GM23338 (cell line): ENCODE measurements around the gene ADGRV1. TPM values are rescaled to one million over a fixed set of nuclear protein-coding genes. Genes with fewer than 3 reads are reported as not detected.
A peak's percentile ranks its signal among the peaks of the same experiment; 100 is the strongest.
"Not testable (repeated sequence)": the region's sequence is repeated elsewhere in the genome, so short reads cannot be mapped to it uniquely, and the experiment has no call there.

Source experiments
- ATAC-seq: fragments of 200-7000 bp; cut with Tn5 transposase; 3 replicates; pipeline ENCODE4 v1.9.1; 2020
- DNase-seq: peaks from one replicate; pipeline ENCODE4 v3.0.0-alpha.2; 2015; ENCODE audit warnings: low spot score
- H2AFZ ChIP-seq: fragments of 200-600 bp; sonication (generic); 2 replicates; pipeline ENCODE4 v1.8.0; 2016; ENCODE audit warnings: antibody characterized with exemption, mild to moderate bottlenecking, moderate library complexity
- H3F3A ChIP-seq: fragments of 200-600 bp; sonication (generic); replicated peaks from 2 replicates; pipeline ENCODE4 v1.8.0; 2017; ENCODE audit warnings: antibody characterized with exemption, mixed run types, low read depth
- H3K27ac ChIP-seq: fragments of 200-600 bp; sonication (generic); 2 replicates; pipeline ENCODE4 v1.6.1; 2016; ENCODE audit warnings: low read depth
- H3K27me3 ChIP-seq: fragments of 200-600 bp; sonication (generic); 2 replicates; pipeline ENCODE4 v1.8.0; 2016; ENCODE audit warnings: mild to moderate bottlenecking, mixed run types, moderate library complexity; ENCODE audit not compliant: insufficient read depth
- H3K36me3 ChIP-seq: fragments of 200-600 bp; sonication (generic); 2 replicates; pipeline ENCODE4 v1.8.0; 2016; ENCODE audit warnings: mild to moderate bottlenecking; ENCODE audit not compliant: insufficient read depth
- H3K4me1 ChIP-seq: fragments of 200-600 bp; sonication (generic); 2 replicates; pipeline ENCODE4 v1.8.0; 2016; ENCODE audit warnings: mild to moderate bottlenecking, moderate library complexity; ENCODE audit not compliant: insufficient read depth
- H3K4me2 ChIP-seq: fragments of 200-600 bp; sonication (generic); 2 replicates; pipeline ENCODE4 v1.7.1; 2017; ENCODE audit warnings: mixed run types
- H3K4me3 ChIP-seq: fragments of 200-600 bp; sonication (generic); 2 replicates; pipeline ENCODE4 v1.6.1; 2016; ENCODE audit warnings: mixed run types
- H3K79me2 ChIP-seq: fragments of 200-600 bp; sonication (generic); replicated peaks from 2 replicates; pipeline ENCODE4 v1.8.0; 2017; ENCODE audit warnings: mild to moderate bottlenecking; ENCODE audit not compliant: insufficient read depth
- H3K9me2 ChIP-seq: fragments of 200-600 bp; sonication (generic); 2 replicates; pipeline ENCODE4 v1.8.0; 2017; ENCODE audit not compliant: insufficient read depth
- H4K20me1 ChIP-seq: fragments of 200-600 bp; sonication (generic); replicated peaks from 2 replicates; pipeline ENCODE4 v1.8.0; 2017; ENCODE audit warnings: mild to moderate bottlenecking; ENCODE audit not compliant: insufficient read depth
- H3K27ac Mint-ChIP-seq: 2 replicates; pipeline ENCODE4 v1.8.0; 2020; ENCODE audit warnings: inconsistent platforms, mild to moderate bottlenecking, moderate library complexity, mixed read lengths
- H3K27me3 Mint-ChIP-seq: 3 replicates; pipeline ENCODE4 v1.8.0; 2022; ENCODE audit warnings: low read depth, mild to moderate bottlenecking, moderate library complexity, mixed read lengths, inconsistent platforms; ENCODE audit not compliant: insufficient read depth, poor library complexity
- H3K36me3 Mint-ChIP-seq: 3 replicates; pipeline ENCODE4 v1.8.0; 2021; ENCODE audit warnings: low read depth, mild to moderate bottlenecking, inconsistent platforms, moderate library complexity, mixed read lengths
- H3K4me1 Mint-ChIP-seq: 3 replicates; pipeline ENCODE4 v1.8.0; 2020; ENCODE audit warnings: mild to moderate bottlenecking, inconsistent platforms, mixed read lengths
- H3K4me3 Mint-ChIP-seq: 3 replicates; pipeline ENCODE4 v1.8.0; 2021; ENCODE audit warnings: moderate library complexity, mild to moderate bottlenecking, inconsistent platforms, mixed read lengths
- H3K9me3 Mint-ChIP-seq: 3 replicates; pipeline ENCODE4 v1.8.0; 2020; ENCODE audit warnings: moderate library complexity, mild to moderate bottlenecking, inconsistent platforms, mixed read lengths
- ZNF462 ChIP-seq: fragments of 250-450 bp; sonication (Bioruptor Pico); IDR thresholded peaks from 2 replicates; pipeline ENCODE4 v1.5.0; 2020; ENCODE audit warnings: mild to moderate bottlenecking, moderate library complexity
- polyA plus RNA-seq: library from polyadenylated mRNA; unstranded; fragments of >200 nt; fragmentation: Nextera tagmentation; extraction: Ambion mirVana; gene quantifications from 2 replicates; pipeline ENCODE4 v1.2.1, GENCODE V29; 2016
- total RNA-seq: library from RNA; depleted of rRNA; stranded (reverse); fragments of >200 nt; shearing (Covaris generic); gene quantifications from 2 replicates; pipeline ENCODE4 v1.2.3, GENCODE V29; 2014
- TF ChIP-seq, protein P1 (sequence below): IDR thresholded peaks from one replicate; pipeline ENCODE4 v1.6.1; 2018; ENCODE audit warnings: antibody characterized with exemption; ENCODE audit not compliant: unreplicated experiment

The ADGRV1 gene
- total and polyA plus RNA-seq, 2 experiments from 2014 or later: 46.1 to 149 TPM

DNA sequence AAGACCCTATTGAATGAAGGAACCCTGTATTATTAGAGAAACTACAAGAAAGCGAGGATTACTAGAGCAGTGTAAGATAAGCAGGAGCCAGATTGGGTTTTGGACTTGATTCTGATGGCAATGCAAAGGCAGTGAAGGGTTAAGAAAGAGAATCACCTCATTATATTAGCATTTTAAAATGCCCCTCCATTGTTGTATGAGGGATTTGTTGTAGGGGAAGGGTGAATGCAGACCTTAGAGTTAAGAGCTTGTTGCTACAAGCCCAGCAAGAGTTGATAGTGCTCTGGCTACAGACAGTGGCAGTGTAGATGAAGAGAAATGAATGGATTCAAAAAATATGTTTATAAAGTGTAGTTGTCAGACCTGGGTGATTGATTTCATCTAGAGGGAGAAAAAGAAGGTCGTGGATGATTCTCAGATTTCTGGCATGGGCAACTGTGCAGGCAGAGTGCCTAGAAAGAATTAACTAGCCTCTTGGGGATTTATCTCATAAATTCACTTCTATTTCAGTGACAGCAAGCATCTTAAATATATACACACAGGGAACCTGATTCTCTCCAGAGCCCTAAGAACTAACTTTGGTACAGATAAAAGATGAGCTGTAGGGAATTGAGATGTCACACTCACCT, 479.7 kb downstream of the ADGRV1 start:
- no peak overlapping the region for H2AFZ ChIP-seq
- Mint-ChIP-seq H3K36me3 (peaks cover 11% of the 10 kb centered on the region; the same call in 2 of the 3 replicates), H3K4me3 (peak overlapping the region; percentile 40), H3K4me1 (peaks cover 28% of the 10 kb centered on the region), H3K9me3 (no peaks in the 10 kb centered on the region; the same call in 2 of the 3 replicates), H3K27me3 (no peaks in the 10 kb centered on the region), H3K27ac (peak overlapping the region; percentile 90)
- peaks cover 18% of the 10 kb centered on the region for H3K4me1 ChIP-seq
- H3K4me3 ChIP-seq: peak overlapping the region; percentile 14; the same call in 1 of the 2 replicates
- DNase-seq (peak; percentile 57), ATAC-seq (peak; percentile 94)
- H3K9me2 ChIP-seq: no peaks in the 10 kb centered on the region
- H3K79me2 ChIP-seq: no peaks in the 10 kb centered on the region
- peaks cover 7% of the 10 kb centered on the region; the same call in 1 of the 2 replicates for H3K36me3 ChIP-seq
- H3K27me3 ChIP-seq: no peaks in the 10 kb centered on the region
- peak; percentile 25; the same call in 1 of the 2 replicates for TF ChIP-seq ZNF462 (CRISPR knock-in tag)
- TF ChIP-seq, protein P1, sequence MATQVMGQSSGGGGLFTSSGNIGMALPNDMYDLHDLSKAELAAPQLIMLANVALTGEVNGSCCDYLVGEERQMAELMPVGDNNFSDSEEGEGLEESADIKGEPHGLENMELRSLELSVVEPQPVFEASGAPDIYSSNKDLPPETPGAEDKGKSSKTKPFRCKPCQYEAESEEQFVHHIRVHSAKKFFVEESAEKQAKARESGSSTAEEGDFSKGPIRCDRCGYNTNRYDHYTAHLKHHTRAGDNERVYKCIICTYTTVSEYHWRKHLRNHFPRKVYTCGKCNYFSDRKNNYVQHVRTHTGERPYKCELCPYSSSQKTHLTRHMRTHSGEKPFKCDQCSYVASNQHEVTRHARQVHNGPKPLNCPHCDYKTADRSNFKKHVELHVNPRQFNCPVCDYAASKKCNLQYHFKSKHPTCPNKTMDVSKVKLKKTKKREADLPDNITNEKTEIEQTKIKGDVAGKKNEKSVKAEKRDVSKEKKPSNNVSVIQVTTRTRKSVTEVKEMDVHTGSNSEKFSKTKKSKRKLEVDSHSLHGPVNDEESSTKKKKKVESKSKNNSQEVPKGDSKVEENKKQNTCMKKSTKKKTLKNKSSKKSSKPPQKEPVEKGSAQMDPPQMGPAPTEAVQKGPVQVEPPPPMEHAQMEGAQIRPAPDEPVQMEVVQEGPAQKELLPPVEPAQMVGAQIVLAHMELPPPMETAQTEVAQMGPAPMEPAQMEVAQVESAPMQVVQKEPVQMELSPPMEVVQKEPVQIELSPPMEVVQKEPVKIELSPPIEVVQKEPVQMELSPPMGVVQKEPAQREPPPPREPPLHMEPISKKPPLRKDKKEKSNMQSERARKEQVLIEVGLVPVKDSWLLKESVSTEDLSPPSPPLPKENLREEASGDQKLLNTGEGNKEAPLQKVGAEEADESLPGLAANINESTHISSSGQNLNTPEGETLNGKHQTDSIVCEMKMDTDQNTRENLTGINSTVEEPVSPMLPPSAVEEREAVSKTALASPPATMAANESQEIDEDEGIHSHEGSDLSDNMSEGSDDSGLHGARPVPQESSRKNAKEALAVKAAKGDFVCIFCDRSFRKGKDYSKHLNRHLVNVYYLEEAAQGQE: no peak
- peak overlapping the region; percentile 50 for H3K4me2 ChIP-seq
- H3F3A ChIP-seq: no peaks in the 10 kb centered on the region
- H3K27ac ChIP-seq: 0 out of 2 replicates have a peak overlapping the region, but pooled peaks have one; percentile 3
- no peaks in the 10 kb centered on the region for H4K20me1 ChIP-seq

DNA sequence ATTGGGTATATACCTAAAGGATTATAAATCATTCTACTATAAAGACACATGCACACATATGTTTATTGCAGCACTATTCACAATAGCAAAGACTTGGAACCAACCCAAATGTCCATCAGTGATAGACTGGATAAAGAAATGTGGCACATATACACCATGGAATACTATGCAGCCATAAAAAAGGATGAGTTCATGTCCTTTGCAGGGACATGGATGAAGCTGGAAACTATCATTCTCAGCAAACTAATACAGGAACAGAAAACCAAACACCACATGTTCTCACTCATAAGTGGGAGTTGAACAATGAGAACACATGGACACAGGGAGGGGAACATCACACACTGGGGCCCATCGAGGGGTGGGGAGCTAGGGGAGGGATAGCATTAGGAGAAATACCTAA, 482.5 kb downstream of the ADGRV1 start:
- H3K4me1 Mint-ChIP-seq: peaks cover 21% of the 10 kb centered on the region
- H3K27me3 ChIP-seq, H3K27ac ChIP-seq, H3K27ac Mint-ChIP-seq, H3K79me2 ChIP-seq, H3K4me2 ChIP-seq, H3K36me3 ChIP-seq, H3K27me3 Mint-ChIP-seq, H2AFZ ChIP-seq, H3K9me2 ChIP-seq, H4K20me1 ChIP-seq, H3K9me3 Mint-ChIP-seq, H3K4me3 Mint-ChIP-seq, H3K4me3 ChIP-seq, DNase-seq, ATAC-seq, H3F3A ChIP-seq: not testable (repeated sequence)
- H3K36me3 Mint-ChIP-seq: peaks cover 24% of the 10 kb centered on the region
- H3K4me1 ChIP-seq: peaks cover 18% of the 10 kb centered on the region
